Neural progenitor cell (in vitro differentiated cells): ENCODE results near the gene TBC1D10A. TPM values are rescaled to one million over a fixed set of nuclear protein-coding genes. Genes with fewer than 3 reads are reported as not detected.

Source experiments
- DNase-seq: peaks from one replicate; pipeline ENCODE4 v3.0.0-alpha.2; 2016; ENCODE audit warnings: low spot score
- H2AFZ ChIP-seq: fragments of 200-600 bp; sonication (generic); replicated peaks from 2 replicates; pipeline ENCODE4 v1.6.1; 2016; ENCODE audit warnings: antibody characterized with exemption
- H3F3A ChIP-seq: fragments of 200-600 bp; sonication (generic); 2 replicates; pipeline ENCODE4 v1.6.1; 2016; ENCODE audit warnings: antibody characterized with exemption, low read depth
- H3K27ac ChIP-seq: fragments of 200-600 bp; sonication (generic); 2 replicates; pipeline ENCODE4 v1.5.1; 2016; ENCODE audit warnings: mild to moderate bottlenecking
- H3K27me3 ChIP-seq: fragments of 200-600 bp; sonication (generic); 2 replicates; pipeline ENCODE4 v1.6.1; 2016; ENCODE audit warnings: mild to moderate bottlenecking, moderate library complexity
- H3K36me3 ChIP-seq: fragments of 200-600 bp; sonication (generic); 2 replicates; pipeline ENCODE4 v1.5.1; 2016
- H3K4me1 ChIP-seq: fragments of 200-600 bp; sonication (generic); 2 replicates; pipeline ENCODE4 v1.6.1; 2016; ENCODE audit warnings: mixed run types
- H3K4me2 ChIP-seq: fragments of 200-600 bp; sonication (generic); 2 replicates; pipeline ENCODE4 v1.6.1; 2016
- H3K4me3 ChIP-seq: fragments of 200-600 bp; sonication (generic); 2 replicates; pipeline ENCODE4 v1.5.1; 2016
- H3K79me2 ChIP-seq: fragments of 200-600 bp; sonication (generic); 2 replicates; pipeline ENCODE4 v1.6.1; 2016; ENCODE audit warnings: low read depth
- H3K9ac ChIP-seq: fragments of 200-600 bp; sonication (generic); 2 replicates; pipeline ENCODE4 v1.6.1; 2016
- H3K9me3 ChIP-seq: fragments of 200-600 bp; sonication (generic); 2 replicates; pipeline ENCODE4 v1.5.1; 2016; ENCODE audit warnings: low read depth
- H4K20me1 ChIP-seq: fragments of 200-600 bp; sonication (generic); 2 replicates; pipeline ENCODE4 v1.6.1; 2016; ENCODE audit warnings: low read depth
- H3K27ac Mint-ChIP-seq: 3 replicates; pipeline ENCODE4 v1.8.0; 2021; ENCODE audit warnings: mixed read lengths
- H3K27me3 Mint-ChIP-seq: 2 replicates; pipeline ENCODE4 v1.8.0; 2022; ENCODE audit warnings: low read depth, mild to moderate bottlenecking, inconsistent platforms, moderate library complexity, mixed read lengths; ENCODE audit not compliant: insufficient read depth
- H3K36me3 Mint-ChIP-seq: 3 replicates; pipeline ENCODE4 v1.8.0; 2021; ENCODE audit warnings: mixed read lengths
- H3K4me1 Mint-ChIP-seq: 3 replicates; pipeline ENCODE4 v1.8.0; 2021; ENCODE audit warnings: mixed read lengths
- H3K4me3 Mint-ChIP-seq: 3 replicates; pipeline ENCODE4 v1.8.0; 2021; ENCODE audit warnings: mild to moderate bottlenecking, moderate library complexity, mixed read lengths
- H3K9me3 Mint-ChIP-seq: 3 replicates; pipeline ENCODE4 v1.8.0; 2020; ENCODE audit warnings: mixed read lengths
- CTCF ChIP-seq: fragments of 200-600 bp; sonication (generic); IDR thresholded peaks from 2 replicates; pipeline ENCODE4 v1.5.1; 2017; ENCODE audit warnings: antibody characterized with exemption, mild to moderate bottlenecking
- EZH2 ChIP-seq: fragments of 200-600 bp; sonication (generic); IDR thresholded peaks from 2 replicates; pipeline ENCODE4 v1.6.1; 2017; ENCODE audit warnings: antibody characterized with exemption, mild to moderate bottlenecking, moderate library complexity
- EZH2phosphoT487 ChIP-seq: fragments of 200-600 bp; sonication (generic); IDR thresholded peaks from 2 replicates; pipeline ENCODE4 v1.6.1; 2017; ENCODE audit warnings: antibody characterized with exemption
- total RNA-seq: library from RNA; depleted of rRNA; stranded (reverse); fragments of >200 nt; gene quantifications from 2 replicates; pipeline ENCODE4 v1.2.3, GENCODE V29; 2015; ENCODE audit warnings: low replicate concordance

The TBC1D10A gene
- total RNA-seq, 1 donor from 2014 or later, result 6.2 TPM

GRCh38 chr22:30357650-30358215 lies 31.0 kb upstream of the TBC1D10A start:
- H3K79me2 ChIP-seq, result peaks cover 35% of the 10 kb centered on the region
- H3K4me3 ChIP-seq, result peak overlapping the region; percentile 86
- H2AFZ ChIP-seq, result peak overlapping the region; percentile 92
- H3K9ac ChIP-seq, result no peak overlapping the region
- peak overlapping the region; percentile 94 for H3K4me3 Mint-ChIP-seq
- H3K36me3 Mint-ChIP-seq, result peaks cover 3% of the 10 kb centered on the region
- H3K36me3 ChIP-seq, result no peaks in the 10 kb centered on the region
- H3K9me3 Mint-ChIP-seq, result no peaks in the 10 kb centered on the region
- peaks cover 27% of the 10 kb centered on the region for H3K4me1 Mint-ChIP-seq
- H3K27me3 Mint-ChIP-seq, result peaks cover 2% of the 10 kb centered on the region
- DNase-seq, result peak; percentile 21
- H3K4me1 ChIP-seq, result peaks cover 8% of the 10 kb centered on the region
- TF ChIP-seq EZH2, result no peak
- no peak for TF ChIP-seq CTCF
- TF ChIP-seq EZH2phosphoT487, result no peak
- H3K4me2 ChIP-seq, result peak overlapping the region; percentile 90
- peaks cover 33% of the 10 kb centered on the region for H4K20me1 ChIP-seq
- no peak overlapping the region for H3K27ac ChIP-seq
- H3F3A ChIP-seq, result no peaks in the 10 kb centered on the region
- H3K9me3 ChIP-seq, result no peaks in the 10 kb centered on the region
- no peaks in the 10 kb centered on the region for H3K27me3 ChIP-seq
- H3K27ac Mint-ChIP-seq, result peak overlapping the region; percentile 61

- TF ChIP-seq EZH2 (no peak), EZH2phosphoT487 (no peak), CTCF (no peak)
- H3K4me3 ChIP-seq, result peak overlapping the region; percentile 86
- Mint-ChIP-seq H3K27me3 (peaks cover 2% of the 10 kb centered on the region), H3K9me3 (no peaks in the 10 kb centered on the region), H3K4me3 (peak overlapping the region; percentile 94), H3K27ac (peak overlapping the region; percentile 95), H3K36me3 (peaks cover 6% of the 10 kb centered on the region), H3K4me1 (peaks cover 24% of the 10 kb centered on the region)
- H3K9ac ChIP-seq, result no peak overlapping the region
- H3K9me3 ChIP-seq, result no peaks in the 10 kb centered on the region
- peak overlapping the region; percentile 92 for H2AFZ ChIP-seq
- peaks cover 8% of the 10 kb centered on the region for H3K4me1 ChIP-seq
- no peaks in the 10 kb centered on the region for H3K36me3 ChIP-seq
- H3K27ac ChIP-seq, result no peak overlapping the region
- peak overlapping the region; percentile 90 for H3K4me2 ChIP-seq
- H4K20me1 ChIP-seq, result peaks cover 35% of the 10 kb centered on the region
- no peaks in the 10 kb centered on the region for H3F3A ChIP-seq
- no peaks in the 10 kb centered on the region for H3K27me3 ChIP-seq
- no peak for DNase-seq
- H3K79me2 ChIP-seq, result peaks cover 40% of the 10 kb centered on the region
Observed at GRCh38 chr22:30357236-30357570, 30.5 kb upstream of the TBC1D10A start.

- Mint-ChIP-seq H3K27ac (peak within 1 kb of the TSS; percentile 95), H3K4me1 (peaks cover 24% of the 10 kb centered on the region), H3K9me3 (no peaks in the 10 kb centered on the region), H3K27me3 (peaks cover 2% of the 10 kb centered on the region), H3K4me3 (peak within 1 kb of the TSS; percentile 94), H3K36me3 (peaks cover 11% of the 10 kb centered on the region)
- Histone ChIP-seq H3K36me3 (no peaks in the 10 kb centered on the region), H3K27me3 (no peaks in the 10 kb centered on the region), H3K27ac (peak within 1 kb of the TSS; percentile 94), H3K79me2 (peaks cover 45% of the 10 kb centered on the region), H3K4me1 (peaks cover 8% of the 10 kb centered on the region), H3K4me2 (peak within 1 kb of the TSS; percentile 90), H2AFZ (peak within 1 kb of the TSS; percentile 92), H3K4me3 (peak within 1 kb of the TSS; percentile 86), H3K9me3 (no peaks in the 10 kb centered on the region), H3F3A (no peaks in the 10 kb centered on the region), H4K20me1 (peaks cover 35% of the 10 kb centered on the region), H3K9ac (peak within 1 kb of the TSS; percentile 98)
- DNase-seq, result peak; percentile 97
- no peak for TF ChIP-seq CTCF
- TF ChIP-seq EZH2phosphoT487, result no peak
- TF ChIP-seq EZH2, result no peak
Observed at GRCh38 chr22:30356449-30357235, 29.9 kb upstream of the TBC1D10A start, which contains the start of the genes CCDC157 and SF3A1. Gene CCDC157 (plus strand): TSS chr22:30357007. CDS start chr22:30366001, 8,994 bp downstream. Gene SF3A1 (minus strand): TSS chr22:30356894. CDS start chr22:30356792, 102 bp downstream.
